ENCODE results near the gene GLP1R.

Gene GLP1R

DNA sequence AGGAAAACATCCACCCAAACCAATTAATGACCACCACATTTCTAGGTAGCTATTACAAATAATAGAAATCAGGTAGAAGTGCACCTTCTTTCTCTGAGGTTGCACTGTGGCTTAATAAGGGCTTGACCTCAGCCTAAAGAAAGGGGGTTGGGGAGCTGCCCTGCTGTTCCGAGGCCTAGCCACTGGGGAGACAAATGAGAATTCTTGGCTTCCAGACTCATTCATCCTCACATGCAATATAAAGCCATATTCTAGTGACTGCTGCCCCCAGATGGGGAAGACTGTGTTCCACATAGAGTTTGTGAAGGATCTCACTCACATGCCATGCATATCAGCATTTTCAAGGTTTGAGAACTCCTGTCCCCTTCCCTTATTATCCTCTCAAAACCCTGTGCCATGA, 43.5 kb downstream of the GLP1R start:
- TF ChIP-seq, protein P1, sequence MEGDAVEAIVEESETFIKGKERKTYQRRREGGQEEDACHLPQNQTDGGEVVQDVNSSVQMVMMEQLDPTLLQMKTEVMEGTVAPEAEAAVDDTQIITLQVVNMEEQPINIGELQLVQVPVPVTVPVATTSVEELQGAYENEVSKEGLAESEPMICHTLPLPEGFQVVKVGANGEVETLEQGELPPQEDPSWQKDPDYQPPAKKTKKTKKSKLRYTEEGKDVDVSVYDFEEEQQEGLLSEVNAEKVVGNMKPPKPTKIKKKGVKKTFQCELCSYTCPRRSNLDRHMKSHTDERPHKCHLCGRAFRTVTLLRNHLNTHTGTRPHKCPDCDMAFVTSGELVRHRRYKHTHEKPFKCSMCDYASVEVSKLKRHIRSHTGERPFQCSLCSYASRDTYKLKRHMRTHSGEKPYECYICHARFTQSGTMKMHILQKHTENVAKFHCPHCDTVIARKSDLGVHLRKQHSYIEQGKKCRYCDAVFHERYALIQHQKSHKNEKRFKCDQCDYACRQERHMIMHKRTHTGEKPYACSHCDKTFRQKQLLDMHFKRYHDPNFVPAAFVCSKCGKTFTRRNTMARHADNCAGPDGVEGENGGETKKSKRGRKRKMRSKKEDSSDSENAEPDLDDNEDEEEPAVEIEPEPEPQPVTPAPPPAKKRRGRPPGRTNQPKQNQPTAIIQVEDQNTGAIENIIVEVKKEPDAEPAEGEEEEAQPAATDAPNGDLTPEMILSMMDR (IDR thresholded peaks at IDR 0.05), result 0 out of 2 replicates have a peak, but pooled peaks have one; percentile 16

- TF ChIP-seq, protein P1 (IDR thresholded peaks at IDR 0.05), result no peak
Measured at GRCh38 chr6:39093149-39093708, 44.6 kb downstream of the GLP1R start.

- TF ChIP-seq, protein P1 (IDR thresholded peaks at IDR 0.05), result no peak
Measured at GRCh38 chr6:39095578-39095977, 47.0 kb downstream of the GLP1R start.

GRCh38 chr6:39100358-39100757, 51.8 kb downstream of the GLP1R start:
- TF ChIP-seq, protein P1 (IDR thresholded peaks at IDR 0.05), result no peak

DNA sequence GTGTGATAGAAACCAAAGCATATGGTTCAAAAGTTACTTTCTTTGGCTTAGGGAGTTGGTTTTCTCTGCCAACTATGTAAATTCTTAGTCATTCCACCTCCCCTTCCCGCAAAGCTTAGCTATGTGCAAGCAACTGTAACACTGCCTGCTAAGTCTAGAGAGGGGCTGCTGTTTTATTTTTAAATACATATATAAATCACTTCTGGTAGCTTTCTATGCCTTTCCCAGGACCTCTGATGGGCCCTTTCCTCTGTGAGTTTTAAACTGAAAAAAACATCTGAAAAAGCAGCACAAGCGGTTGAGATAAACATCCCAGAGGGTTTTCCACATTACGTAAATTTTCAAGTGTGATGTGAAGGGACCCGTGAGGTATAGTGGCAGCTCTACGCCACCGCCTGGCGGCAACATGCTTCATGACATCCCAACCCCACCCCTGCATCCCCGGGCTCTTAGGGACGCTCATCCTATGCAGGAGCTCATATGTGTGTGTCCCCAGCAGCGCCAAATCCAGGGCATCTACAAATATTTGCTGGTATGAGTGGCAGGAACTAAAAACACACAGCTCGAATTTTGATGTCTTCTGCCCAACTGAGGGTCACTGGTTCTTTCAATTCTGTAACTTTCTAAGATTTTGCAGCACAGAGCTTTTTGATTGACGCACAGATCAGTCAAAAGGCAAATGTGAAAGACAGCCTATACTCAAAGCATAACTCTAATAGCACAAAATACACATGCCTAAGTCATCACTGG, 53.7 kb downstream of the GLP1R start:
- TF ChIP-seq, protein P1 (IDR thresholded peaks at IDR 0.05), result peak; percentile 22; the same call in 1 of the 2 replicates

GRCh38 chr6:39102821-39103136, 54.2 kb downstream of the GLP1R start:
- TF ChIP-seq, protein P1 (IDR thresholded peaks at IDR 0.05), result no peak

DNA sequence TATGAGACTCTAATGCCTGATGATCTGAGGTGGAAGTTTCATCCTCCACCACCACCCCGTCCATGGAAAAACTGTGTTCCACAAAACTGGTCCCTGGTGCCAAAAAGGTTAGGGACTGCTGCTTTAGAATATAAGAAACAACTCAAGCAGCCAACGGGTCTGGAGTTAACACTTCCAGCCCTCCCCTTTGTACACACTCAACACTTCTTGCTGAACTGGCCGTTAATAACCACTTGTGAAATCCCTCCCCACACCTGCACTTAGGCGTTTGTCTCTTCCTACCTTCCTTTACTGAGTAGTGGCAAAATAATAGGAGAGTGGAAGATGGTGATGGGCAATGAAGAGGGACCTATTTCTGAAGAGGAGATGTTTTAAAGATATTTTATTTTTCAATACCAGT, 55.9 kb downstream of the GLP1R start:
- TF ChIP-seq, protein P1 (IDR thresholded peaks at IDR 0.05), result no peak

All from LNCAP (cell line).